GM06990 (cell line): ENCODE data around the gene HCN4.

Source experiments
- DNase-seq: peaks from one replicate; pipeline ENCODE4 v3.0.0-alpha.2; 2011; ENCODE audit not compliant: insufficient read length; ENCODE audit errors: extremely low read depth
- H3K27me3 ChIP-seq: replicated peaks from 2 replicates; pipeline ENCODE4 v1.6.0; 2011; ENCODE audit warnings: low read length; ENCODE audit not compliant: control insufficient read depth, insufficient read depth
- H3K36me3 ChIP-seq: 2 replicates; pipeline ENCODE4 v1.5.1; 2011; ENCODE audit warnings: low read length; ENCODE audit not compliant: control insufficient read depth, insufficient read depth
- H3K4me3 ChIP-seq: replicated peaks from 2 replicates; pipeline ENCODE4 v1.5.1; 2011; ENCODE audit warnings: low read depth, mild to moderate bottlenecking, control low read depth, low read length
- CTCF ChIP-seq: IDR thresholded peaks from 2 replicates; pipeline ENCODE4 v1.5.1; 2011; ENCODE audit warnings: low read length, control low read depth, mild to moderate bottlenecking, inconsistent platforms; ENCODE audit not compliant: insufficient read depth, poor library complexity, severe bottlenecking

HCN4 gene

DNA sequence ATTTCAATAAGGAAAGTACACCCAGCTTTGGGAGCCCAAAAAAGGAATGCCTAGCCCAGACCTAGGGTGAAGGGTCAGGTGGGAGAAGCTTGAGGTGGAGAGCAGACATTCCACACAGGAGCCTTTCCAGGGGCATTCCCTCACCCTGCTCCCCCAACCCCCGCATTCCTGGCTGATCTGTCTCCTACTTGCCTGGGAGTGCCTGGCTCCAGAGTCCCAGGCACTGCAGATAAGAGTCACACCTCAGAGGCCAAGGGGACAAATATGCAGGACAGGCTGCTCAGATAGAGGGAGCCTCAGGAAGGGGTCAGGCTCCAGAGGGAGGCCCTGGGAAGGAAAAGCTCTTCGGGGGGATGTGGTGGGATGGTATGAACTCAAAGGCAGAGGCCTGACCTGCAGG is 20.8 kb upstream of the HCN4 start:
- DNase-seq: no peak
- H3K27me3 ChIP-seq: no peaks in the 10 kb centered on the region; the same call in 1 of the 2 replicates
- no peak overlapping the region for H3K4me3 ChIP-seq
- TF ChIP-seq CTCF: no peak
- H3K36me3 ChIP-seq: no peaks in the 10 kb centered on the region

DNA sequence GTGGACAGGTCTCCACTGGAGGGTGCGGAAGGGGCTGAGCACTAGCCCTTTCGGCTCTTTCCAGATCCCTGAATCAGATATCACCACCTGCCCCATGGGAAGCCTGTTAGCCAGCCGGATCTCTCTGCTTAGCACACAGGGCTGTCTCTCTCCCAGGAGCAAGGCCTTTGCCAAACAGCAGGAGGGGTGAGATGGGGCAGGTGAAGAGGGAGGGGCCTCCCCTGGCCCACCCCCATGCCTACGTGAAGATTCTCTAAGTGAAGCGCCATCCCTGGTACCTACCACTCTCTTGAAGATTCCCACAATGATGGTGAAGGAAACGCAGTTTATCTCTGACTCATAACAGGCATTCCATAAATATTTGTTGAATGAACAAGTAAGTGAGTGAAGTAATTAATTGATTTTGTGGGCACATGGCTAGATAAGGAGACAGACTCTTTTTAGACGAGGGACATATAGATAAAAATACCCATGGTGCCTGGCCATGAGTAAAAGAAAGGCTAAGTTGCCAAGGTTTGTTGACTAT is 19.6 kb upstream of the HCN4 start:
- H3K36me3 ChIP-seq: no peaks in the 10 kb centered on the region
- H3K4me3 ChIP-seq: no peak overlapping the region
- no peak for DNase-seq
- no peak for TF ChIP-seq CTCF
- H3K27me3 ChIP-seq: no peaks in the 10 kb centered on the region; the same call in 1 of the 2 replicates

- no peak for DNase-seq
- no peak for TF ChIP-seq CTCF
- Histone ChIP-seq H3K27me3 (no peaks in the 10 kb centered on the region; the same call in 1 of the 2 replicates), H3K36me3 (no peaks in the 10 kb centered on the region), H3K4me3 (no peak overlapping the region)
Observed at GRCh38 chr15:73387507-73388255, 18.9 kb upstream of the HCN4 start.

GRCh38 chr15:73386886-73387506 is 18.2 kb upstream of the HCN4 start:
- TF ChIP-seq CTCF: no peak

DNA sequence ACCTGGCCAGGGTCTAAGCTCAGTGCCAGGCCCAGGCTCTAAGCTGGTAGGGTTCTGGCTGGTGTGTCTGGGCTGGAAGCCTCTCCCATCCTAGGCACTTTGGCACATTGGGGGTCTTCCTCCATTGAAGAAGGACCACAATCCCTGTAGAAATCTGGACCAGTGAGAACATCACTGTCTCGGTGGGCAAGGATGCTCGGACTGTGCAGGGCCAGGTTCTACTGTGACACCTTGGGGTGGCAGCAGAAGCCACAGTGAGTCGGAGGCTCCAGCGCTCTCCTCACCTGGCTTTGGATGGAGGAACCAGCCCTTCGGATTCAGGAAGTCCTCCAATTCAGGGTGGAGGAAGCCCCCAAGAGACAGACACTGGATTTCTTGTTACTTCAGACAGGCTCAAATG is 17.5 kb upstream of the HCN4 start:
- no peaks in the 10 kb centered on the region; the same call in 1 of the 2 replicates for H3K27me3 ChIP-seq
- TF ChIP-seq CTCF: no peak
- DNase-seq: no peak

More at GRCh38 chr15:73386886-73387506, 18.2 kb upstream of the HCN4 start:
- H3K36me3 ChIP-seq: no peaks in the 10 kb centered on the region
- H3K27me3 ChIP-seq: no peaks in the 10 kb centered on the region; the same call in 1 of the 2 replicates
- DNase-seq: no peak
- no peak overlapping the region for H3K4me3 ChIP-seq

More for the DNA sequence above, 17.5 kb upstream of the HCN4 start:
- Histone ChIP-seq H3K36me3 (no peaks in the 10 kb centered on the region), H3K4me3 (no peak overlapping the region)
